Heart right ventricle (tissue), 16 donors: ENCODE measurements around the gene NDUFA7. TPM values are rescaled to one million over a fixed set of nuclear protein-coding genes. Genes with fewer than 3 reads are reported as not detected.
A peak's percentile ranks its signal among the peaks of the same experiment; 100 is the strongest.
"Not testable (repeated sequence)": the region's sequence is repeated elsewhere in the genome, so short reads cannot be mapped to it uniquely, and the experiment has no call there.

Experiments used
- ATAC-seq, 8 donors: fragments of 200-7000 bp; cut with Tn5 transposase; one replicate each; pipeline ENCODE4 v1.9.1; 2020; ENCODE audit warnings: mild to moderate bottlenecking in 8 of 8, moderate library complexity in 8 of 8, moderate number of reproducible peaks in 1 of 8
- DNase-seq, 2 donors: peaks; one replicate each; pipeline ENCODE4 v3.0.0-alpha.2; 2020
- H3K27ac ChIP-seq, 10 donors: fragments of 200-600 bp; sonication (generic) in 2 of 10; one replicate each; pipeline versions ENCODE4 v1.5.0 to v1.8.0; 2020 to 2022; ENCODE audit warnings: mild to moderate bottlenecking in 3 of 10
- H3K27me3 ChIP-seq, 7 donors: fragments of 200-600 bp; one replicate each; pipeline ENCODE4 v1.8.0; 2021 to 2022; ENCODE audit warnings: mild to moderate bottlenecking in 2 of 7
- H3K36me3 ChIP-seq, 9 donors: fragments of 200-600 bp; sonication (generic) in 1 of 9; one replicate each; pipeline versions ENCODE4 v1.5.0 to v1.8.0; 2020 to 2022; ENCODE audit warnings: mild to moderate bottlenecking in 2 of 9
- H3K4me1 ChIP-seq, 9 donors: fragments of 200-600 bp; sonication (generic) in 1 of 9; one replicate each; pipeline versions ENCODE4 v1.5.0 to v1.8.0; 2020 to 2022; ENCODE audit warnings: mild to moderate bottlenecking in 4 of 9
- H3K4me3 ChIP-seq, 10 donors: fragments of 200-600 bp; sonication (generic) in 2 of 10; one replicate each; pipeline versions ENCODE4 v1.5.0 to v1.8.0; 2020 to 2022; ENCODE audit warnings: mild to moderate bottlenecking in 7 of 10, moderate library complexity in 2 of 10
- H3K9me3 ChIP-seq, 11 donors: fragments of 200-600 bp in 10 of 11; sonication (generic) in 2 of 11; one replicate each; pipeline versions ENCODE4 v1.5.0 to v1.8.0; 2013 to 2022; ENCODE audit warnings: mild to moderate bottlenecking in 2 of 11, control low read depth in 1 of 11, moderate library complexity in 1 of 11
- WGBS, 2 donors: extraction: QIAGEN DNeasy Blood & Tissue Kit; methylation state at CpG; one replicate each; pipeline ENCODE4 v1.1.7; 2013; ENCODE audit warnings: inconsistent platforms in 1 of 2; 5-methylcytosine and 5-hydroxymethylcytosine counted together
- intact Hi-C, 10 donors: fragments of 100-400 bp; cut with DNase I; formaldehyde crosslinking; loops; one replicate each; pipeline versions ENCODE4 v1.11.1 to v1.14.2; 2022
- polyA plus RNA-seq, 2 donors: library from polyadenylated mRNA; stranded (reverse); fragments of 200-250 nt; gene quantifications; one replicate each; pipeline ENCODE4 v1.2.3, GENCODE V29; 2013
- total RNA-seq, 10 donors: library from RNA; stranded (reverse); fragmentation: NEBNext Ultra II Directional in 3 of 10; extraction: Animal tissue kit (Norgen Biotek cat#: 25700) in 3 of 10; gene quantifications; one replicate each; pipeline versions ENCODE4 v1.2.1 to v1.2.4, GENCODE V29; 2021 to 2023
- TF ChIP-seq, protein P1 (sequence below), 9 donors: fragments of 200-600 bp; sonication (generic) in 2 of 9; IDR thresholded peaks; one replicate each; pipeline versions ENCODE4 v1.5.0 to v1.8.0; 2021 to 2022; ENCODE audit warnings: antibody characterized with exemption in 9 of 9, mild to moderate bottlenecking in 5 of 9, moderate library complexity in 1 of 9
- donor health status: Arrhythmogenic right ventricular cardiomyopathy.
- donor health status: ischemic (EF 13 %, LVEDD 7.1; RV severe dilation, severe dysfunction).
- donor health status: healthy with polysubstance abuse.
- donor health status: DM: no; HTN: yes; CAD: no.
- donor health status: DM: no; HTN: no; CAD: no.
- donor health status: ischemic (EF 25% LVEDD 6.9; RV normal size, moderate dysfunction).
- donor health status: ischemic (EF 25% LVEDD 5.7; RV mildly dilated, moderate dysfunction).
- donor health status: healthy.
- donor health status: DM: yes; HTN: yes; CAD: no.
- donor health status: Ischemic cardiomyopathy.
- donor health status: ischemic (EF 35%, LVEDD 5.7; RV mildly dilated, moderate dysfunction).
- donor health status: nonischemic (EF 11% LVEDD 7.7; RV severe dilation, severe dysfunction).
- donor health status: DM: yes; HTN: yes; CAD: no.
- donor health status: PGD.
- donor health status: ischemic (EF 29% LVEDD 5.4; RV normal size, mild dysfunction).
- donor health status: nonischemic (EF 23%, LVEDD 6.1; RV moderate dilation, normal function).

NDUFA7 gene
- total and polyA plus RNA-seq, 12 donors, result 74.7 to 436 (median 103) TPM

DNA sequence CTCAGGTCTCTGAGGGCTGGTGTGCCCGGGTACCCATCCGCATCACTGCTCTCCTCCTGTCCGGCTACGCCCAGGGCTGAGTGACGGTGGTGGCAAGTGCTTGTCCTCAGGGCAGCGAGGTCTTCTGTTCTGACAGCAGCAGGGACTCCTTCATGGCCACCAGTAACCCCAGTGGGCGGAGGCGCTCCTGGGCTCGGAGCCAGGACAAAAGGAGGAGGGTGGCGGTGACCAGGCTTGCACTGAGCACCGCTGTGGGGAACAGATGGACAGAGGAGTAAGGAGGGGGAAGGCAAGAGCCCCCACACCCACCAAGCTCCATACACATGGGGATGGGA lies 18.9 kb downstream of the NDUFA7 start:
- Histone ChIP-seq H3K27ac (peak overlapping the region in 1 of 10 donors; percentile 2), H3K4me1 (peaks cover 4 to 28% (median 12%) of the 10 kb centered on the region in 9 donors), H3K27me3 (no peaks in the 10 kb centered on the region), H3K9me3 (no peaks in the 10 kb centered on the region), H3K4me3 (no peak overlapping the region), H3K36me3 (peaks cover 0 to 6% (median 0%) of the 10 kb centered on the region in 9 donors)
- DNase-seq (peak; percentile 73 to 76), ATAC-seq (peak; percentile 40 to 85 (median 79))
- WGBS, 2 donors, result 30% methylated on average over 11 of the region's 11 CpGs
- intact Hi-C loops, result no loop called here
- TF ChIP-seq, protein P1, sequence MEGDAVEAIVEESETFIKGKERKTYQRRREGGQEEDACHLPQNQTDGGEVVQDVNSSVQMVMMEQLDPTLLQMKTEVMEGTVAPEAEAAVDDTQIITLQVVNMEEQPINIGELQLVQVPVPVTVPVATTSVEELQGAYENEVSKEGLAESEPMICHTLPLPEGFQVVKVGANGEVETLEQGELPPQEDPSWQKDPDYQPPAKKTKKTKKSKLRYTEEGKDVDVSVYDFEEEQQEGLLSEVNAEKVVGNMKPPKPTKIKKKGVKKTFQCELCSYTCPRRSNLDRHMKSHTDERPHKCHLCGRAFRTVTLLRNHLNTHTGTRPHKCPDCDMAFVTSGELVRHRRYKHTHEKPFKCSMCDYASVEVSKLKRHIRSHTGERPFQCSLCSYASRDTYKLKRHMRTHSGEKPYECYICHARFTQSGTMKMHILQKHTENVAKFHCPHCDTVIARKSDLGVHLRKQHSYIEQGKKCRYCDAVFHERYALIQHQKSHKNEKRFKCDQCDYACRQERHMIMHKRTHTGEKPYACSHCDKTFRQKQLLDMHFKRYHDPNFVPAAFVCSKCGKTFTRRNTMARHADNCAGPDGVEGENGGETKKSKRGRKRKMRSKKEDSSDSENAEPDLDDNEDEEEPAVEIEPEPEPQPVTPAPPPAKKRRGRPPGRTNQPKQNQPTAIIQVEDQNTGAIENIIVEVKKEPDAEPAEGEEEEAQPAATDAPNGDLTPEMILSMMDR (IDR thresholded peaks at IDR 0.05), result no peak

DNA sequence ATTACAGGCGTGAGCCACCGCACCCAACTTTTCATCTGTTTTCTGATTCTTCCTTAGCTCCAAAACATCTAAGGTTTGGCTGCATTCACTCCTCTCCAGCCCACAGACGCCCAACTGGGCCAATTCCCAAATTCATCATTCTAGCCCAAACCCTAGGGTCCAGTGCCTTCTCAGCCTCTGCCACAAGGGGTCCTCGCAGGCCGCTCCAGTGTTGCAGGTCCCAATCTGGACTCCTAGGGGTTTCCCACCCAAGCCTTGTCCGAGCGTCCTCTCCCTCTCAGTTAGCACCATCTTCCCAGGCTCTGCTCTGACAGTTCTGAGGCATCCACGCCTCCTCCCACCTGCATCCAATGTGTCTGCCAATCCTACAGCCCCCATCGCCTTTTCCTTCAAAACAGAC lies 29.8 kb downstream of the NDUFA7 start:
- H3K9me3 ChIP-seq, H3K27ac ChIP-seq, H3K27me3 ChIP-seq, H3K36me3 ChIP-seq, H3K4me1 ChIP-seq, intact Hi-C loops, H3K4me3 ChIP-seq, DNase-seq: not testable (repeated sequence)
- peak in 7 of 8 donors; percentile 43 to 87 (median 64) for ATAC-seq
- no CpG with 5 or more reads among the region's 9 CpGs for WGBS, 2 donors

DNA sequence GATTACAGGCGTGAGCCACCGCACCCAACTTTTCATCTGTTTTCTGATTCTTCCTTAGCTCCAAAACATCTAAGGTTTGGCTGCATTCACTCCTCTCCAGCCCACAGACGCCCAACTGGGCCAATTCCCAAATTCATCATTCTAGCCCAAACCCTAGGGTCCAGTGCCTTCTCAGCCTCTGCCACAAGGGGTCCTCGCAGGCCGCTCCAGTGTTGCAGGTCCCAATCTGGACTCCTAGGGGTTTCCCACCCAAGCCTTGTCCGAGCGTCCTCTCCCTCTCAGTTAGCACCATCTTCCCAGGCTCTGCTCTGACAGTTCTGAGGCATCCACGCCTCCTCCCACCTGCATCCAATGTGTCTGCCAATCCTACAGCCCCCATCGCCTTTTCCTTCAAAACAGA lies 44.7 kb downstream of the NDUFA7 start:
- DNase-seq, H3K9me3 ChIP-seq, intact Hi-C loops, H3K36me3 ChIP-seq, H3K4me1 ChIP-seq, H3K27me3 ChIP-seq, H3K4me3 ChIP-seq, H3K27ac ChIP-seq: not testable (repeated sequence)
- ATAC-seq, result peak in 7 of 8 donors; percentile 33 to 84 (median 77)
- WGBS, 2 donors, result no CpG with 5 or more reads among the region's 9 CpGs

DNA sequence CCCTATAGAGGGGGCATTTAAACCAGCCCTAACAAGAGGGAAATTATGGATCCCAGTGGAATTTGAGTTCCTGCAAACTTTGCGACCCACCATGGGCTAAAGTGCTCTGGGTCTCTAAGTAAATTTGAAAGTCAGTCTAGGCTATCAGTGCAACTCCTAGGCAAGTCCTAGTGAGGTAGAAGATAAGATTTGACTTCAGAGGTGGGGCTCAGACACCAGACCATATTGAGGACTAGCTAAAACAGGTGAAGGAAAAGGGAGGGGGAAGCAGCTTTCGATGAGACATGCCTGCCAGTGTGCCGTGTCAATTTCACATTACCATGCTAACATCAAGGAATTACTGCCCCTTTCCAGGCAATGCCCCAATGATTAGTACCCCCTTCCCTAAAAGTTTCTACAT lies 51.5 kb downstream of the NDUFA7 start:
- no peak for ATAC-seq
- intact Hi-C loops, result loop anchor here in 4 of 10 donors (5.0 to 10.0 kb wide), 5 partner anchors 38 to 238 kb away; partner anchors contain the start of genes NDUFA7 (in 2 of the 4), RPS28 (in 2 of the 4) and CD320 (in 1 of the 4)
- Histone ChIP-seq H3K27me3 (no peaks in the 10 kb centered on the region), H3K4me1 (peaks cover 0 to 16% (median 5%) of the 10 kb centered on the region in 9 donors), H3K9me3 (no peaks in the 10 kb centered on the region), H3K27ac (peak overlapping the region in 1 of 10 donors; percentile 86), H3K36me3 (no peaks in the 10 kb centered on the region), H3K4me3 (no peak overlapping the region)
- WGBS, 2 donors, result 94 to 95% methylated on average over 3 of the region's 3 CpGs
- TF ChIP-seq, protein P1 (IDR thresholded peaks at IDR 0.05), result no peak
- no peak for DNase-seq

DNA sequence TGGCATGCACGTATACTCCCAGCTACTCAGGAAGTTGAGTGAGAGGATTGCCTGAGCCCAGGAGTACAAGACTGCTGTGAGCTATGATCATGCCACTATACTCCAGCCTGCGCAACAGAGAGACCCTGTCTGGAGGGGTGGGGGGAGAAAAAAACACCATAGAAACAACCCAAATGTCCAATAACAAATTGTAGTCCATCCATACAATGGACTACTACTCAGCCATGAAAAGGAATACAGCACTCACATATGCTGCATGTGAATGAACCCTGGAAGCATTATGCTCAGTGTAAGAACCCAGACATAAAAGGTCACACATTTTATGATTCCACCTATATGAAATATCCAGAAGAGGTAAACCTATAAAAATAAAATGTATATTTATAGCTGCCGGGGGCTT lies 55.3 kb downstream of the NDUFA7 start:
- WGBS, 2 donors, result 78 to 80% methylated on average over 3 of the region's 3 CpGs
- no peak for ATAC-seq
- Histone ChIP-seq H3K36me3 (peaks cover 0 to 18% (median 6%) of the 10 kb centered on the region in 9 donors), H3K27me3 (no peaks in the 10 kb centered on the region), H3K27ac (no peak overlapping the region), H3K4me1 (peaks cover 0 to 16% (median 7%) of the 10 kb centered on the region in 9 donors), H3K9me3 (no peaks in the 10 kb centered on the region), H3K4me3 (no peak overlapping the region)
- TF ChIP-seq, protein P1 (IDR thresholded peaks at IDR 0.05), result no peak
- intact Hi-C loops, result loop anchor here in 4 of 10 donors (5.0 to 10.0 kb wide), 5 partner anchors 41 to 241 kb away; partner anchors contain the start of genes NDUFA7 (in 2 of the 4), RPS28 (in 2 of the 4) and CD320 (in 1 of the 4)
- DNase-seq, result no peak

DNA sequence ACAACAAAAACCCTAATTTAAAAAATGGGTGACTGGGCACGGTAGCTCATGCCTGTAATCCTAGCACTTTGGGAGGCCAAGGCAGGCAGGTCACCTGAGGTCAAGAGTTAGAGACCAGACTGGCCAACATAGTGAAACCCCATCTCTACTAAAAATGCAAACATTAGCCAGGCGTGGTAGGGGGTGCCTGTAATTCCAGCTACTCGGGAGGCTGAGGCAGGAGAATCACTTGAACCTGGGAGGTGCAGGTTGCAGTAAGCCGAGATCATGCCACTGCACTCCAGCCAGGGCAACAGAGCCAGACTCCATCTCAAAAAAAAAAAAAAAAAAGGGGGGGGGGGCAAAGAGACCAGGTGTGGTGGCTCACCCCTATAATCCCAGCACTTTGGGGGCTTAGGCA lies 56.9 kb downstream of the NDUFA7 start:
- H3K27me3 ChIP-seq, H3K9me3 ChIP-seq, ATAC-seq, H3K27ac ChIP-seq, H3K4me3 ChIP-seq, DNase-seq: not testable (repeated sequence)
- 81 to 92% methylated on average over 4 of the region's 4 CpGs for WGBS, 2 donors
- Histone ChIP-seq H3K36me3 (peaks cover 0 to 27% (median 6%) of the 10 kb centered on the region in 9 donors), H3K4me1 (peaks cover 0 to 14% (median 6%) of the 10 kb centered on the region in 9 donors)
- intact Hi-C loops, result loop anchor here in 2 of 10 donors (10.0 kb wide), 2 partner anchors 51 to 61 kb away; partner anchors contain the start of genes NDUFA7 (in 1 of the 2) and RPS28 (in 1 of the 2)
